B cell (primary cell): ENCODE results near the gene PHLPP1. TPM values are rescaled to one million over a fixed set of nuclear protein-coding genes. Genes with fewer than 3 reads are reported as not detected.

Experiments
- ATAC-seq: fragments of 200-7000 bp; cut with Tn5 transposase; one replicate; pipeline ENCODE4 v1.10.0; 2021; ENCODE audit warnings: low read depth, mild to moderate bottlenecking, moderate number of reproducible peaks, moderate library complexity
- CTCF ChIA-PET: fragments of 350-600 bp; sonication (Branson Sonifier 250); formaldehyde crosslinking; loops from one replicate; lab custom pipeline; 2021; ENCODE audit warnings: antibody characterized with exemption, inconsistent platforms; lab: Charles Lee
- POLR2A ChIA-PET: fragments of 350-600 bp; sonication (Branson Sonifier 250); formaldehyde crosslinking; loops from one replicate; lab custom pipeline; 2021; ENCODE audit warnings: antibody characterized with exemption; lab: Charles Lee
- DNase-seq: peaks from one replicate; pipeline ENCODE4 v3.0.0; 2013
- H2AFZ ChIP-seq: 2 replicates; pipeline ENCODE4 v1.6.1; 2012; ENCODE audit warnings: mild to moderate bottlenecking, low read depth, low read length; ENCODE audit not compliant: insufficient read depth, poor library complexity, severe bottlenecking
- H3K27ac ChIP-seq, 2 donors: 1 replicate in 1 of 2; 2 replicates in 1 of 2; pipeline ENCODE4 v1.5.1; 2012 to 2013; ENCODE audit warnings: low read length in 2 of 2, mild to moderate bottlenecking in 2 of 2, moderate library complexity in 1 of 2
- H3K27me3 ChIP-seq, 4 experiments: fragments of 200-600 bp in 1 of 4; sonication (generic) in 1 of 4; replicated peaks in 1 of 4; 1 replicate in 2 of 4; 2 replicates in 2 of 4; pipeline versions ENCODE4 v1.6.1 to v1.7.0; 2013 to 2016; ENCODE audit warnings: low read length in 3 of 4, mild to moderate bottlenecking in 2 of 4, mixed read lengths in 1 of 4, moderate library complexity in 1 of 4; ENCODE audit not compliant: insufficient read depth in 4 of 4, control insufficient read depth in 3 of 4; ENCODE audit errors: control extremely low read depth in 1 of 4
- H3K36me3 ChIP-seq, 2 experiments: replicated peaks in 1 of 2; 1 replicate in 1 of 2; 2 replicates in 1 of 2; pipeline versions ENCODE4 v1.6.1 to v1.7.1; 2013; ENCODE audit warnings: low read length in 1 of 2; ENCODE audit not compliant: insufficient read depth in 2 of 2, control insufficient read depth in 1 of 2; ENCODE audit errors: control extremely low read depth in 1 of 2, extremely low read depth in 1 of 2
- H3K4me1 ChIP-seq, 2 donors: fragments of 200-600 bp in 1 of 2; sonication (generic) in 1 of 2; 1 replicate in 1 of 2; 2 replicates in 1 of 2; pipeline versions ENCODE4 v1.5.1 to v1.6.1; 2013 to 2017; ENCODE audit warnings: low read length in 2 of 2; ENCODE audit not compliant: control insufficient read depth in 2 of 2, insufficient read depth in 2 of 2
- H3K4me2 ChIP-seq: replicated peaks from 2 replicates; pipeline ENCODE3; 2012; ENCODE audit warnings: mild to moderate bottlenecking, low read depth, low read length; ENCODE audit not compliant: poor library complexity, severe bottlenecking
- H3K4me3 ChIP-seq, 5 experiments: fragments of 200-600 bp in 1 of 5; sonication (generic) in 1 of 5; 1 replicate in 3 of 5; 2 replicates in 2 of 5; pipeline versions ENCODE4 v1.5.1 to v1.7.0; 2011 to 2016; ENCODE audit warnings: low read length in 4 of 5, mild to moderate bottlenecking in 4 of 5, low read depth in 2 of 5, control low read depth in 1 of 5, moderate library complexity in 1 of 5; ENCODE audit not compliant: insufficient read depth in 1 of 5; ENCODE audit errors: control extremely low read depth in 1 of 5, extremely low read depth in 1 of 5
- H3K79me2 ChIP-seq: fragments of 200-600 bp; sonication (generic); one replicate; pipeline ENCODE4 v1.6.0; 2016; ENCODE audit warnings: low read length; ENCODE audit not compliant: control insufficient read depth, insufficient read depth
- H3K9ac ChIP-seq: fragments of 200-600 bp; sonication (generic); 2 replicates; pipeline ENCODE4 v1.6.1; 2017; ENCODE audit warnings: mild to moderate bottlenecking, low read length, moderate library complexity
- H3K9me3 ChIP-seq, 3 donors: one replicate each; pipeline versions ENCODE4 v1.6.1 to v1.7.1; 2013; ENCODE audit warnings: low read length in 2 of 3; ENCODE audit not compliant: control insufficient read depth in 2 of 3, insufficient read depth in 1 of 3; ENCODE audit errors: control extremely low read depth in 1 of 3
- H4K20me1 ChIP-seq: 2 replicates; pipeline ENCODE4 v1.6.0; 2012; ENCODE audit warnings: mild to moderate bottlenecking, low read length; ENCODE audit not compliant: insufficient read depth, control insufficient read depth, poor library complexity, severe bottlenecking
- H3K27ac Mint-ChIP-seq: one replicate; pipeline ENCODE4 v1.8.0; 2021; ENCODE audit warnings: mixed read lengths
- H3K27me3 Mint-ChIP-seq: one replicate; pipeline ENCODE4 v1.8.0; 2021; ENCODE audit warnings: mixed read lengths
- H3K4me1 Mint-ChIP-seq: one replicate; pipeline ENCODE4 v1.8.0; 2021; ENCODE audit warnings: mixed read lengths
- H3K4me3 Mint-ChIP-seq: one replicate; pipeline ENCODE4 v1.8.0; 2021; ENCODE audit warnings: mixed read lengths
- H3K9me3 Mint-ChIP-seq: one replicate; pipeline ENCODE4 v1.8.0; 2022; ENCODE audit warnings: mixed read lengths; ENCODE audit not compliant: insufficient read depth
- CTCF ChIP-seq: fragments of 200-600 bp; IDR thresholded peaks from one replicate; pipeline ENCODE4 v1.8.0; 2022; ENCODE audit warnings: antibody characterized with exemption, mild to moderate bottlenecking
- EZH2 ChIP-seq: IDR thresholded peaks from 2 replicates; pipeline ENCODE4 v1.6.1; 2012; ENCODE audit warnings: borderline replicate concordance, low read depth, mild to moderate bottlenecking, moderate library complexity, low read length; ENCODE audit not compliant: insufficient read depth, poor library complexity, severe bottlenecking
- WGBS: methylation state at CpG from one replicate; pipeline ENCODE4 v1.1.5; 2013; ENCODE audit warnings: missing lambda C conversion rate; ENCODE audit not compliant: insufficient coverage; 5-methylcytosine and 5-hydroxymethylcytosine counted together
- intact Hi-C: fragments of 100-400 bp; cut with micrococcal nuclease; formaldehyde crosslinking; loops from one replicate; pipeline ENCODE4 v1.10.0; 2022
- polyA plus RNA-seq: library from polyadenylated mRNA; depleted of rRNA; stranded (reverse); fragments of >200 nt; gene quantifications from 2 replicates; pipeline ENCODE4 v1.2.3, GENCODE V29; 2012
- total RNA-seq, 2 donors: library from RNA; stranded (reverse); fragments of 120-200 nt in 1 of 2; gene quantifications; 1 replicate in 1 of 2; 2 replicates in 1 of 2; pipeline versions ENCODE4 v1.2.3 to v1.2.4, GENCODE V29; 2013 to 2022

The PHLPP1 gene
- total and polyA plus RNA-seq, 2 donors (not counting 1 experiment from before 2014, with no cell fraction given) = 3.0 to 20.7 TPM

DNA sequence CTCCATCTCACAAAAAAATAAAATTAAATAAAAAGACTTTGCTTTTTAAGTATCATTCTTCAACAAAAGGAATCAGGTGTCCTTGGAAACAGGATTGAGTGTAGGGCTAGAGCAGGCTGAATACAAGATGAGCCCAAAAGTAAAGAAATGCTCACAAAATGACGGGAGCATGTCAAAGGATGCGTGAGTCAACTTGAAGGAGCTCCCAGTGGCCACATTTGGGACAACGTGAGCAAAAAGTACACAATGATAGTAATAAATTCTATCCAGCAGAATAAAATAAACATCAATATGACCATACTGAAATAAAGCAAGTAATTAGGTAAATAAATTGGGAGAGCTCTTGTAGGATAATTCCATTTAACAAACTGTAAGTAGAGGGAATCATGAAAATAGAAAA is 220.7 kb downstream of the PHLPP1 start:
- H3K9me3 ChIP-seq = peaks cover 0 to 4% (median 2%) of the 10 kb centered on the region in 3 donors
- intact Hi-C loops = no loop called here
- no peak overlapping the region for H3K9ac ChIP-seq
- no peak overlapping the region for H3K27ac ChIP-seq
- ATAC-seq (no peak), DNase-seq (no peak)
- no peak overlapping the region for H3K4me2 ChIP-seq
- no peaks in the 10 kb centered on the region for H3K27me3 Mint-ChIP-seq
- no peak overlapping the region for H3K27ac Mint-ChIP-seq
- no peak overlapping the region for H3K4me3 Mint-ChIP-seq
- ChIA-PET CTCF (no interaction called here), POLR2A (no interaction called here)
- H3K4me1 Mint-ChIP-seq = peaks cover 20% of the 10 kb centered on the region
- H3K27me3 ChIP-seq = no peaks in the 10 kb centered on the region
- H3K4me3 ChIP-seq = no peak overlapping the region
- no peaks in the 10 kb centered on the region for H3K79me2 ChIP-seq
- peaks cover 6 to 14% of the 10 kb centered on the region in 2 donors for H3K4me1 ChIP-seq
- no peaks in the 10 kb centered on the region for H3K36me3 ChIP-seq
- H3K9me3 Mint-ChIP-seq = peaks cover 13% of the 10 kb centered on the region
- TF ChIP-seq EZH2 (no peak), CTCF (no peak)
- H2AFZ ChIP-seq = no peak overlapping the region
- no peaks in the 10 kb centered on the region for H4K20me1 ChIP-seq
- WGBS = 100% methylated on average over 1 of the region's 3 CpGs

DNA sequence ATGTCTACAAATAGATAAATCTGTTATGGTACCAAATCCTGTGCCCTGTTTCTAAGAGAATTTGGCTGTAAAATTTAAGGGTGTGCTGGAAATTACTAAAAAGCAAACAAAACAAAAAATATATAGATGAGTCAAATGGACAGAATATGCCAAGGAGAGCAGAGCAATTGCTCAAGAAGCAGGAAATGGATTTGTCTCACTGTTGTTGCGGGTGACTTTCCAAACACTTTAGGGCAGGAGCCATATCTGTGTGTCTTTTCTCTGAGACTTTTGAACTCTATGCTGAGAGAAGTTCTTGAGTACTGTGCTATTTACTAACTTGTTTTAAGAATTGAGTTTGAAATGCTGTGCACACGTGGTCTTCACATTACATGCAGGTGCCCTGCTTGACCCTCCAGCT is 221.7 kb downstream of the PHLPP1 start:
- H3K79me2 ChIP-seq = no peaks in the 10 kb centered on the region
- ATAC-seq = no peak
- intact Hi-C loops = no loop called here

More for the DNA sequence above, 221.7 kb downstream of the PHLPP1 start:
- 90% methylated on average over 1 of the region's 2 CpGs for WGBS
- Mint-ChIP-seq H3K4me1 (peaks cover 20% of the 10 kb centered on the region), H3K4me3 (no peak overlapping the region), H3K9me3 (peaks cover 11% of the 10 kb centered on the region), H3K27ac (no peak overlapping the region), H3K27me3 (no peaks in the 10 kb centered on the region)
- DNase-seq = no peak
- H3K27me3 ChIP-seq = no peaks in the 10 kb centered on the region
- H3K9me3 ChIP-seq = peaks cover 0 to 2% (median 0%) of the 10 kb centered on the region in 3 donors
- CTCF ChIA-PET = no interaction called here
- H3K9ac ChIP-seq = no peak overlapping the region
- no peaks in the 10 kb centered on the region for H4K20me1 ChIP-seq
- no peak overlapping the region for H3K27ac ChIP-seq
- no peak overlapping the region for H3K4me3 ChIP-seq
- H3K4me1 ChIP-seq = peaks cover 6 to 14% of the 10 kb centered on the region in 2 donors
- H3K36me3 ChIP-seq = peaks cover 0 to 3% of the 10 kb centered on the region in 2 experiments
- H2AFZ ChIP-seq = no peak overlapping the region
- TF ChIP-seq EZH2 (no peak), CTCF (no peak)
- POLR2A ChIA-PET = no interaction called here
- no peak overlapping the region for H3K4me2 ChIP-seq
